Osteoblast (primary cell): ENCODE results near the gene SLC12A8. TPM values are rescaled to one million over a fixed set of nuclear protein-coding genes. Genes with fewer than 3 reads are reported as not detected.

Experiments used
- DNase-seq: peaks from one replicate; pipeline ENCODE4 v3.0.0; 2011; ENCODE audit warnings: low spot score, mixed read lengths; ENCODE audit not compliant: insufficient read length; ENCODE audit errors: missing footprints
- H2AFZ ChIP-seq: 2 replicates; pipeline ENCODE4 v1.6.0; 2011; ENCODE audit warnings: mild to moderate bottlenecking, low read length
- H3K27ac ChIP-seq: 2 replicates; pipeline ENCODE4 v1.5.1; 2011; ENCODE audit warnings: mild to moderate bottlenecking, low read depth, low read length, moderate library complexity
- H3K27me3 ChIP-seq: 2 replicates; pipeline ENCODE4 v1.6.0; 2012; ENCODE audit warnings: mild to moderate bottlenecking, control low read depth, inconsistent platforms, low read length, moderate library complexity; ENCODE audit not compliant: insufficient read depth
- H3K36me3 ChIP-seq: 2 replicates; pipeline ENCODE4 v1.5.1; 2011; ENCODE audit warnings: mild to moderate bottlenecking, low read length, control low read depth, moderate library complexity; ENCODE audit not compliant: insufficient read depth
- H3K4me1 ChIP-seq: 2 replicates; pipeline ENCODE4 v1.5.1; 2011; ENCODE audit warnings: mild to moderate bottlenecking, low read length, control low read depth, moderate library complexity; ENCODE audit not compliant: insufficient read depth
- H3K4me2 ChIP-seq: 2 replicates; pipeline ENCODE4 v1.6.0; 2011; ENCODE audit warnings: mild to moderate bottlenecking, low read length; ENCODE audit not compliant: insufficient read depth
- H3K4me3 ChIP-seq: fragments of 200-600 bp; sonication (generic); 3 replicates; pipeline ENCODE4 v1.5.1; 2012; ENCODE audit warnings: mild to moderate bottlenecking, low read length, inconsistent platforms; ENCODE audit not compliant: insufficient read depth
- H3K79me2 ChIP-seq: 2 replicates; pipeline ENCODE4 v1.6.0; 2012; ENCODE audit warnings: mild to moderate bottlenecking, low read length, control low read depth, inconsistent platforms; ENCODE audit not compliant: insufficient read depth
- H3K9me3 ChIP-seq: 2 replicates; pipeline ENCODE4 v1.5.1; 2011; ENCODE audit warnings: low read depth, low read length, control low read depth
- H4K20me1 ChIP-seq: 2 replicates; pipeline ENCODE4 v1.6.0; 2012; ENCODE audit warnings: mild to moderate bottlenecking, low read length, control low read depth; ENCODE audit not compliant: insufficient read depth
- total RNA-seq: library from RNA; depleted of rRNA; stranded (reverse); fragments of >200 nt; gene quantifications from 2 replicates; pipeline ENCODE4 v1.2.3, GENCODE V29; 2012
- TF ChIP-seq, protein P1 (sequence below): IDR thresholded peaks from 2 replicates; pipeline ENCODE4 v1.5.1; 2011; ENCODE audit warnings: mild to moderate bottlenecking, low read depth, low read length, moderate library complexity; ENCODE audit errors: extremely low read depth

The SLC12A8 gene
- total RNA-seq, 1 donor: 36.2 TPM

DNA sequence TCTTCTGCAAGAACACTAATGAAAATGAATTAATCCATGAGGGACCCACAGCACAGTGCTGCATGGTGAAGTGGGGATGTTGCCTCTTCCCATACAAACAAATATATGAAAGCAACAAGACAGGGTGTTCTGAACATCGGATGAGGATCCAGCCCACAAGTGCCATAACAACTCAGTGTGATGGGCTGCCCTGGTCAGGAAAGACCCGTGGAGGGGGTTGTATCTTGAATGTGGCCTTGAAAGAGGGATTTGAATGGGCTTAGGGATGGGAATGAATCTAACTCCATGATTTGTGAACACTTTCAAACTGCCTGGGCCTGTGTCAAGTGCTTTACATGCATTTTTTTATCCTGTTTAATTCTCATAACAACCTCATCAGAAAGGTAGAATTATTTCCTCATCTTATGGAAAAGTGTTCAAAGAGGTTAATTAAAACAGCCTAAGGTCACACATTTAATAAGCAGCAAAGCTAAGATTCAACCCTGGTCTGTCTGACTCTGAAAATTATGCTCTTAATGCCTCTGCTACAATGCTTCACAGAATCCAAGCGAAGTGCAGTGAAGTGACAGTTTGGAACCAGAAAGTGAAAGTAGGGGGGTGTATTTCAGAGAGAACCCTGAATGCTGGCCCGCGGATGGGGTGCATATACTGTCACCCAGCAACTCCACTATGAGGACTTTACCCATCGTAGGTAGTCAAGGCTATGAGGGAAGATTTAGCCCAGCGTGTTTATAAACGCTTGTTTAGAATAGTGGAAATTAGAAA, 91.1 kb downstream of the SLC12A8 start:
- H3K36me3 ChIP-seq: no peaks in the 10 kb centered on the region
- H2AFZ ChIP-seq: peak overlapping the region; percentile 59
- H3K27ac ChIP-seq: peak overlapping the region; percentile 51
- H3K79me2 ChIP-seq: no peaks in the 10 kb centered on the region
- H3K4me2 ChIP-seq: peak overlapping the region; percentile 71
- no peaks in the 10 kb centered on the region for H3K9me3 ChIP-seq
- H3K27me3 ChIP-seq: no peaks in the 10 kb centered on the region
- no peak overlapping the region for H3K4me3 ChIP-seq
- H4K20me1 ChIP-seq: no peaks in the 10 kb centered on the region
- DNase-seq: no peak
- TF ChIP-seq, protein P1, sequence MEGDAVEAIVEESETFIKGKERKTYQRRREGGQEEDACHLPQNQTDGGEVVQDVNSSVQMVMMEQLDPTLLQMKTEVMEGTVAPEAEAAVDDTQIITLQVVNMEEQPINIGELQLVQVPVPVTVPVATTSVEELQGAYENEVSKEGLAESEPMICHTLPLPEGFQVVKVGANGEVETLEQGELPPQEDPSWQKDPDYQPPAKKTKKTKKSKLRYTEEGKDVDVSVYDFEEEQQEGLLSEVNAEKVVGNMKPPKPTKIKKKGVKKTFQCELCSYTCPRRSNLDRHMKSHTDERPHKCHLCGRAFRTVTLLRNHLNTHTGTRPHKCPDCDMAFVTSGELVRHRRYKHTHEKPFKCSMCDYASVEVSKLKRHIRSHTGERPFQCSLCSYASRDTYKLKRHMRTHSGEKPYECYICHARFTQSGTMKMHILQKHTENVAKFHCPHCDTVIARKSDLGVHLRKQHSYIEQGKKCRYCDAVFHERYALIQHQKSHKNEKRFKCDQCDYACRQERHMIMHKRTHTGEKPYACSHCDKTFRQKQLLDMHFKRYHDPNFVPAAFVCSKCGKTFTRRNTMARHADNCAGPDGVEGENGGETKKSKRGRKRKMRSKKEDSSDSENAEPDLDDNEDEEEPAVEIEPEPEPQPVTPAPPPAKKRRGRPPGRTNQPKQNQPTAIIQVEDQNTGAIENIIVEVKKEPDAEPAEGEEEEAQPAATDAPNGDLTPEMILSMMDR: no peak
- H3K4me1 ChIP-seq: peaks cover 61% of the 10 kb centered on the region

DNA sequence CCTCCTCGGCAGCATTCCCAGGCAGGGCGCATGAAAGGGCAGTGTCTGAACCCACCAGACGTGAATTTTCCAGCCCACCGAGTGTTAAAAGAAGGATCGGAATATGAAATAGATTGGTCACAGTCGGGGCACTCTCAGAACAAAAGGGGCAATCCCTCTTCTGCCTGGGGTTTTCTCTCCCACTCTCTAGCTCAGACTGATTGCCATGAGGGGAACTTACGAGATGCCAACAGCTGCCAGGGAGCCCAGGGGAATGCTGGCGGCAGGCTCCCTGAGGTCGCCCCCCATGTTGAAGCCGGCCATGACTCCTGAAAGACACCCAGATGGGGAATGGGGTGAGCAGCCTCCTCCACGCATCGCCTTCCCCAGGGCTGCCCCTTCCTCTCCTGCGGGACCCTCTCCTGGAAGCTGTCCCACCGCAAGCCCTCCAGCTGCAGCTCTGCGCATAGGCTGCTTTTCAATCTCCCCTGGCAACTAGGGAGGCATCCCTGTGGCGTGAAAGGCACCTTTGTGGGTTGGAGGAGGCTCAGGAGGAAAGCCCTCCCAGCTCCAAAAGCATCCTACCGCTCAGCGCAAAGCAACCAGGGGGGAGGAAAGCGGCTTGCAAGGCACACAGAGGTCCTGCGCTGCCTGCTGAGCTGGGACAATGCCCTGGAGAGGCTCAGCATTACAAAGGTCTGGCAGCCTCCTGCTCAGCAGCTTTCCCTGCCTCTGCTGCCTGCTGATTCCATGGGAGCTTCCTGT, 92.0 kb downstream of the SLC12A8 start:
- Histone ChIP-seq H3K36me3 (no peaks in the 10 kb centered on the region), H2AFZ (peak overlapping the region; percentile 59), H3K9me3 (no peaks in the 10 kb centered on the region), H4K20me1 (no peaks in the 10 kb centered on the region), H3K4me1 (peaks cover 63% of the 10 kb centered on the region), H3K79me2 (no peaks in the 10 kb centered on the region), H3K4me3 (peak overlapping the region; percentile 44), H3K4me2 (peak overlapping the region; percentile 71), H3K27me3 (no peaks in the 10 kb centered on the region), H3K27ac (peak overlapping the region; percentile 51)
- TF ChIP-seq, protein P1: no peak
- no peak for DNase-seq

DNA sequence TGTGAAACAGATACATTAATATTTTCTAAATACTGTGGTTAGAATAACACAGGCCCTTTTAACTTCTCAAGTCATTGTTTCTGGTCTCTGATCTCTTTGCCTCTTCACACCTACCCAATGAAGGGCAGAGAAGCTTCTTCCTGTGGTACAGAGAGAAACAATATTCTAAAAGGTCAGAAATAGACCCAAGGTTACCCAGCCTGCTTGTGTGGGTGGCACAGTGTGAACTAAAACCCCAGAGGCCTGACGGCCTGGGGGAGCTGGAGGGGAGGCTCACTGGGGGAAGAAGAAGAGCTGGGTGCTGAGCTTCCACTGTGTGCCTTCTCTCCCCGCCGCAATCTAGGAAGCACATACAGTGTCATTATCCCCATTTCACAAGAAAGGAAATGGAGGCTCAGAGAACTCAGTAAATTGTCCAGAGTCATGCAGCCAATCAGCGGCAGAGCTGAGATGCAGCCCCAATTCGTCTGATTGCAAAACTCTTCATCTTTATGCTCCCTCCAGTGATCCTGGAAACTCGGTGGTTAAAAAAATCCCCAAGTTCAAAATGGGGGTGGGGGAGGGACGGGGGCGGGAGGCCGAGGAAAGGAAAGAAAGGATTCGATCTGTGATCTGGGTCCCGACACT, 92.7 kb downstream of the SLC12A8 start:
- H3K27me3 ChIP-seq: no peaks in the 10 kb centered on the region
- DNase-seq: no peak
- H3K9me3 ChIP-seq: no peaks in the 10 kb centered on the region
- H3K79me2 ChIP-seq: no peaks in the 10 kb centered on the region
- H4K20me1 ChIP-seq: no peaks in the 10 kb centered on the region
- H3K4me1 ChIP-seq: peaks cover 62% of the 10 kb centered on the region
- peak overlapping the region; percentile 64 for H2AFZ ChIP-seq
- TF ChIP-seq, protein P1: no peak
- peak overlapping the region; percentile 71 for H3K4me2 ChIP-seq
- peak overlapping the region; percentile 51 for H3K27ac ChIP-seq
- no peaks in the 10 kb centered on the region for H3K36me3 ChIP-seq
- H3K4me3 ChIP-seq: peak overlapping the region; percentile 44

DNA sequence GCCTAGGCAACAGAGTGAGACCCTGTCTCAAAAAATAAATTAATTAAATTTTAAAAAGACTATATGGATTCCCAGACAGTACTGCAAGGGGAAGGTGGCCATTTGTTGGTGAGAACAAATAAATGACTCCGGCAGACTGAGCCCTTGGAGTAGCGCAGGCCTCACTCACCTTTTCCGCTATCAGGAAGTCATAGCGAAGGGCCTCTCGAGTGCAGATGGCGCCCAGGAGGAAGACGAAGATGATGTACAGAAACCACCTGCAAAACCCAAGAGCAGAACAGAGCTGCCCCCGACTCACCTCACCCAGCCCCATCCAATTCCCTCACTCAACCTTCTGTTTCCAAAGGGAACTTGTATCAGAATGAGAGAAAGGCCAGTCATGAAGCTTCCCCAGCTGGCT, 93.9 kb downstream of the SLC12A8 start:
- TF ChIP-seq, protein P1: no peak
- no peaks in the 10 kb centered on the region for H3K36me3 ChIP-seq
- no peaks in the 10 kb centered on the region for H3K27me3 ChIP-seq
- H3K9me3 ChIP-seq: no peaks in the 10 kb centered on the region
- no peaks in the 10 kb centered on the region for H4K20me1 ChIP-seq
- H3K4me1 ChIP-seq: peaks cover 55% of the 10 kb centered on the region
- H2AFZ ChIP-seq: no peak overlapping the region
- H3K27ac ChIP-seq: no peak overlapping the region
- no peaks in the 10 kb centered on the region for H3K79me2 ChIP-seq
- no peak overlapping the region for H3K4me2 ChIP-seq
- H3K4me3 ChIP-seq: no peak overlapping the region
- DNase-seq: no peak
